GM18517 (cell line): ENCODE results near the gene TBPL1.
"Not testable (repeated sequence)": the region's sequence is repeated elsewhere in the genome, so short reads cannot be mapped to it uniquely, and the experiment has no call there.

Experiments used
- ATAC-seq: cut with Tn5 transposase; IDR thresholded peaks from one replicate; pipeline ENCODE4 v1.9.1; 2021; ENCODE audit warnings: mild to moderate bottlenecking, moderate library complexity; ENCODE audit not compliant: unreplicated experiment

The TBPL1 gene

GRCh38 chr6:133971861-133972260 is 18.8 kb downstream of the TBPL1 start:
- ATAC-seq: no peak

GRCh38 chr6:133972388-133972787 is 19.4 kb downstream of the TBPL1 start:
- no peak for ATAC-seq

- ATAC-seq: peak; percentile 56
These were observed 20.3 kb downstream of the TBPL1 start for GRCh38 chr6:133973109-133973971.

- no peak for ATAC-seq
These were observed 25.2 kb downstream of the TBPL1 start for GRCh38 chr6:133977983-133978895.

DNA sequence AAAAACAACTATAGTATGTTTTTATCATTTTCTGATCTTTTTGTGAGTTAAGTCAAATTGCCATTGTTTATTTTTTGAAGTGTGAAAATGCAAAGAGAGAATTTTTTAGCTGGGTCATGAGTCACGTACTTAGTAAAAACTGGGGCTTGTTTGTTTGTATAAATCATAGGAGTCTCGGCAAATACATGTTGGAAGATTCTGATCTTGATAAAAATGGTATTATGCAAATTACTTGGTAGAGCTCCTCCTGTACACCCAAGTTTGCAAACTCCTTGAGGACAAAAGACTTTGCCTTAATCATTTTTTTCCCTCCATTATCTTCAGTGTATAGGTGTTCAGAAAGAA is 25.8 kb downstream of the TBPL1 start:
- ATAC-seq: no peak

- ATAC-seq: not testable (repeated sequence)
These were observed 26.4 kb downstream of the TBPL1 start for GRCh38 chr6:133979269-133979963.

DNA sequence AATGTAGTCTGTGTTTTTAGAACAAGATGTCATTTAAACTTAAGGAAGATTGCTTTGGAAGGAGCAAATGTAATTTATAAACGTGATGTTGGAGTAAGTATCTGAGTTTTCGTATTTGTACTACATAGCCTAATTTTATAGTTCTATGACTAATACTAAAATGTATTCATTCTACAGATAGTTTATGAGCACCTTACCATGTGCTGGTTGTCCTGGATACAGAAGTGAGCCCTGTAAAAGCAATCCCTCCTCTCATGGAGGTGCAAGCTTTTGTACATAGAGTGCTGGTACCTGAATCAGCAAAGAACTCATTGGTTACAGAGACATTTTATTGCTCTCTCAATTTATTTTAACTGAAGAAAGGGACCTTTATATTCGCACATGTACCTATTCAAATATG is 27.1 kb downstream of the TBPL1 start:
- no peak for ATAC-seq

GRCh38 chr6:133983099-133983939 is 30.3 kb downstream of the TBPL1 start:
- ATAC-seq: no peak

DNA sequence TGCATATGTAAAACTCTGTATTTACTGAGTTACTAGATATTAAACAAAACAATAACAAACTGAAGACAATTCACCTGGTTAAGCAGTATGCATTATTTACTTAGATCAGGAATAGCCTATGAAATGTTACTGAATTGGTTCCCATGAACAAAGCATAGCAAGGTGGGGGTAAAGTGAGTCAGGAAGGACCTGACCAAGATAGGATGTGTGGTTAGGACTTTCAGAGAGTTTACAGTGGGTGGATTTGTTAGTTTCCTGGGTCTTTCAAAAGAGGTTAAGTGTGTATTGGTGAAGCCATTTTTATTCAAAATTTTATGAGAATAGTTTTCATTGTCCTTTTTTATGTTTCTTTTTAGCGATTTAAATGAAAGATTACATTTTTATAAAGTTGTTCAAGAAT is 32.9 kb downstream of the TBPL1 start:
- no peak for ATAC-seq

GRCh38 chr6:133986942-133987341 is 33.9 kb downstream of the TBPL1 start:
- no peak for ATAC-seq

DNA sequence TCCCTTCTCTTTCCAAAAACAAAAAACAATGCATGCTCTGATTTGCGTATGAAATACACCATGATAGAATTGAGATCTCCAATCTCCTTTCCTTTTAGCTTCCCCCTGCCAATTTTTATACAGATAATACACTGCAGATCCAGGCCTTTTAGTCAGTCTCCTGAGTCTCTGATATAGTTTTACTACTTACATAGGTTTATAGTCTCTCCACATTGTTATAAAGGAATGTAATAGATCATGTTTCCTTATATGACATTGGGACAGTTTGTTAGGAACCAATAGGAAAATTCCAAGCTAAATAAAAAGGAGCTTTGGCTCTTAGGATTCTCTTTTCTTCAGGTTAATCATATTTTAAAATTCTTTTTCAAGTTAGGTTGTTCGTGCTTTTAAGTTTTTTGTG is 36.5 kb downstream of the TBPL1 start:
- ATAC-seq: no peak

DNA sequence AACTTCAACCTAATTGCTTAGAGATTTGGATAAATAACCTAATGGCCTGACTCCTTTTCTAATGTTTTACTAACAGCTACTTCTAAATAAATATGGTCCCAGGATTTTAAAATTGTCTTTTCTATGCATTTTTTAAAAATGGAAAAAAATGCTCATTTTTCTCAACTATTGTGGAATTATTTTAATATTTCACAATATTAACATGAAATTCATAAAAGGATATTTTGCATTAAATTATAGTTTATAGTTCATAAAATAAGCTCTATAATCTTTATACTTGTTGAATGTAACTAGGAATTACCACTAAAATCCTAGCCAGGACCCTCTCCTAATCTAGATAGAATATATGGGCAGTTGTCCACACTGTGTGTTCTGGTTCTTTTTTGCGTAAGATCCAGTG is 37.3 kb downstream of the TBPL1 start:
- no peak for ATAC-seq

GRCh38 chr6:133991096-133991593 is 38.1 kb downstream of the TBPL1 start:
- no peak for ATAC-seq

GRCh38 chr6:133992992-133993680 is 40.1 kb downstream of the TBPL1 start:
- ATAC-seq: no peak

DNA sequence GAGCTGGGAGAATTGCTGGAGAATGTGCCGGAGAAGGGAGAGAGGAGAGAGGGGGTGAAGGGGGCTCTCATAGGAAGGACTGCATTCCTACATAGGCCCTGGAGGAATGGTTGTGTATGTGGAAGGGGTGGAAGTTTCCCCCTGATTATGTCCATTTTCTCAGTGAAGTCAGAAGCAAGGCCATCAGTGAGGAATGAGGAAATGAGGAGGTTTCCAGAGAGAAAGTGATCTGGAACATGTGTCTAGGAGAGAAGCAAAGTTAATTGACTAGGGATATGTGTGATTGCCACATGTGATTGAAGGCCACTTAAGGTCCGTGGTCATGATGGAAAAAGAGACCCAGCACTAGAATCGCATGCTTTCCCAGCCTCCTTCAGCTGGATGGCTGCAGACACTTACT is 42.3 kb downstream of the TBPL1 start:
- no peak for ATAC-seq

DNA sequence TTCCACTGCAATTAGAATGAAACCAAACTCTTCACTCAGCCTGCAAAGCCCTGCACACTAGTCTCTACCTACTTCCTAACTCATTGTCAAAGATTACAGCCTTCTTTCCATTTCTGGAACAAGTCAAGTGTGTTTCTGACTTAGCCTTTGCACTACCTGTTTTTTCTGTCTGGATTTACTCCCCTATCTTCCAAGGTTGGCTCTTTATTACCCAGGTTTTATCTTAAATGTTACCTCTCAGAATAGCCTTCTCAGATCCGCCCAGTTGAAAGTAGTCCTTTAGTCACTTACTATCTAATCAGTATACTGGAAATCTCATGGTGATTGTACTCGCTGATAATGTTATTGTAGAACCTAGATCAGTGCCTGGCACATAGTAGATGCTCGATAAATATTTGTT is 42.7 kb downstream of the TBPL1 start:
- no peak for ATAC-seq

GRCh38 chr6:133997267-133997666 is 44.2 kb downstream of the TBPL1 start:
- no peak for ATAC-seq

- ATAC-seq: no peak
These were observed 46.3 kb downstream of the TBPL1 start for GRCh38 chr6:133999305-133999704.

GRCh38 chr6:134000443-134000842 is 47.4 kb downstream of the TBPL1 start:
- ATAC-seq: no peak

- ATAC-seq: no peak
These were observed 49.8 kb downstream of the TBPL1 start for GRCh38 chr6:134002821-134003220.
